HG02678 (cell line): ENCODE results near the gene SETD1A.

Experiments used
- ATAC-seq: cut with Tn5 transposase; IDR thresholded peaks from one replicate; pipeline ENCODE4 v1.9.1; 2021; ENCODE audit warnings: mild to moderate bottlenecking, moderate library complexity; ENCODE audit not compliant: unreplicated experiment

The SETD1A gene

DNA sequence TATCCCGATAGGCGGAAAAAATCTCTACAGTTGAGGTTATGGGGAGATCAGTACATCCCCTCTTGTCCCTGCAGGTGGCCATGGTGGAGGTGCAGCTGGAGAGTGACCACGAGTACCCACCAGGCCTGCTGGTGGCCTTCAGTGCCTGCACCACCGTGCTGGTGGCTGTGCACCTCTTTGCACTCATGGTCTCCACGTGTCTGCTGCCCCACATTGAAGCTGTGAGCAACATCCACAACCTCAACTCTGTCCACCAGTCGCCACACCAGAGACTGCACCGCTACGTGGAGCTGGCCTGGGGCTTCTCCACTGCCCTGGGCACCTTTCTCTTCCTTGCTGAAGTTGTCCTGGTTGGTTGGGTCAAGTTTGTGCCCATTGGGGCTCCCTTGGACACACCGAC is 4.4 kb upstream of the SETD1A start:
- no peak for ATAC-seq

- no peak for ATAC-seq
Measured at GRCh38 chr16:30953511-30954124, 3.9 kb upstream of the SETD1A start.

GRCh38 chr16:30954993-30955392 is 2.6 kb upstream of the SETD1A start:
- ATAC-seq, result no peak

DNA sequence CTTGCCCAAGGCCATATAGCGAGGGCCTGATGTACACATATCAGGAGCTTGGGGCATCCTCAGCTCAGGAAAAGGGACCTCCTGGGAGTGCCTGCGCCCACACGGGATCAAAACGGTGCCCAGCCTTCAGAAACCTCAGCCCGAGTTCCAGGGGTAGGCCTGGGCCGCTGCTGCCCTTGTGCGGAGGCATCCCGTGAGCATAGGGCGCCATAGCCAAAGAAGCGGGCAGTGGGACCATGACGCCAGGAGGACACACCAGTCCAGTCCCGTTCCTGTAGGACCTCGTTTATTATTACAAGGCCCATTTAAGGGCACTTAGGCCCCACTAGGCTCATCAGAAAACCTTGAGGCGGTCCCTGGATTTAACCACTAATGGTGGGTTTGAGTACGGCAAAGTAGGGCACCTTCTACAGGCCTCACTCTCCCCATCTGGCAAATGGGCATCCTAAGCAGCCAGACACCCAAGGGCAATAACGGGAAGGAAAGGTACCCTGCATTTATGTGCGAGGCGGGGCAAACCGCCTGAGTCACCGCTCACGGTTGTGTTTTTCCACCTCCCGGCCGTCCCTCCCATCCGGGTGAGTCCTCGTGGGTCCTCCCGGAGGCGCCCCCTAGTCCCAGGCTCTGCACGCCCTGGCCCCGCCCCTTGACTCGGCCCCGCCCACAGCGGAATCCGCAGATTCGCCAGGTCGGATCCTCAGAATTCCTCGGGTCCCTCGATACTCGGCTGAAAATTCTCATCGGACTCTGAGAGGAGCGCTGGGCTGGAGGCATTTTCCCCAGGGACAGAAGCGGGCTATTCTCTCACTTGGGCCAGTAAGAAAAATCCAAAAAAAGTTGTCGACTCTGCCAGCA is 726 bp upstream of the SETD1A start:
- ATAC-seq, result peak; percentile 39

DNA sequence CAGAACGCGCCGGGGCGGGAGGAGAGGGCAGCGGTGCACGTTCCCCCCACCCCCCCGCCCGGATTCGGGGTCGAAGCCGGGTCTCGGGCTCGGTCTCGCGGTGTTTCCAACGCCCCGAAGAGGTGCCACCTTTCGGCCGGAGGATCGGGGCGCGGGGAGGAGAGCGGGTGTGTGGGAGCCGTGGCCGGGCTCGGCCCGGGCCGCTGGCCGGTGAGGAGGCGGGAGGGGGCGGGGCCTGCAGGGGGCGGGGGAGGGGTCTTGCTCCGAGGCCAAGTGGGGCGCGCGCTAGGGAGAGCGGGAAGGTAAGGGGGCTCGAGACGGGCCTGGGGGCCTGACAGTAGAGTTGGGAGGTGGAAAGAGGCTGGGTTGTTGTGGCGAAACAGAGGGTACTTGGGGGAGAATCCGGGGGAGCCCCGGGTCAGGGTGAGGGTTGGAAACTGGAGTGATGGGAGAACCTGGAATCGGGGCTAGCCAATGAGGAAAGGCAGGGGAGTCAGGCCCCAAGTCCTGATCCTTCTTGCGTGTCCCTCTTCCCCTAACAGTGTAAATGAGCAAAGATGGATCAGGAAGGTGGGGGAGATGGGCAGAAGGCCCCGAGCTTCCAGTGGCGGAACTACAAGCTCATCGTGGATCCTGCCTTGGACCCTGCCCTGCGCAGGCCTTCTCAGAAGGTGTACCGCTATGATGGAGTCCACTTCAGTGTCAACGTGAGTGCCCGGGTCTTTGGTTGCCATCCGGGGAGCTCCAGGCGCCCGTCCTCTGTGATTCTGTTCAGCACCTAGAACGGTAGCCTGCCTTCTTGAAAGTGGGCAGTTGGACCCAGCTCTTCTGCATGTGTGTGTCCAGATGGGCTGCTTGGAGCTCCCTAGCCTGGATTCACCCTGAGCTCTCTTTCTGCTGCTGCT is 873 bp downstream of the SETD1A start:
- ATAC-seq, result peak; percentile 26

DNA sequence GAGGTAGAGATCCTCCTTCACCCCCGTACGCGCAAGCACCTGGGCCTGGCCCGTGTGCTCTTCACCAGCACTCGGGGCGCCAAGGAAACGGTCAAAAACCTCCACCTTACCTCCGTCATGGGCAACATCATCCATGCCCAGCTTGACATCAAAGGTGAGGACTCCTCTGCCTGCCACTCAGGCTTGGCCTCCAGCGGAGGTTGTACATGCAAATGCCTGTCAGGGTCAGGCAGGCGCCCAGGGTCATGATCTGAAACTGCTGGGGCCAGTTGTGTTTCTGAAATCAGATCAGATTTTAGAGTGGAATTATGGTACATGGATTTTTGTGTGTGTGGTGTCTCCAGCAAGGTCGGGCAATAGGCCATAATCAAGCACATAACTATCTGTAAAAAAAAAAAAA is 3.8 kb downstream of the SETD1A start:
- ATAC-seq, result no peak

DNA sequence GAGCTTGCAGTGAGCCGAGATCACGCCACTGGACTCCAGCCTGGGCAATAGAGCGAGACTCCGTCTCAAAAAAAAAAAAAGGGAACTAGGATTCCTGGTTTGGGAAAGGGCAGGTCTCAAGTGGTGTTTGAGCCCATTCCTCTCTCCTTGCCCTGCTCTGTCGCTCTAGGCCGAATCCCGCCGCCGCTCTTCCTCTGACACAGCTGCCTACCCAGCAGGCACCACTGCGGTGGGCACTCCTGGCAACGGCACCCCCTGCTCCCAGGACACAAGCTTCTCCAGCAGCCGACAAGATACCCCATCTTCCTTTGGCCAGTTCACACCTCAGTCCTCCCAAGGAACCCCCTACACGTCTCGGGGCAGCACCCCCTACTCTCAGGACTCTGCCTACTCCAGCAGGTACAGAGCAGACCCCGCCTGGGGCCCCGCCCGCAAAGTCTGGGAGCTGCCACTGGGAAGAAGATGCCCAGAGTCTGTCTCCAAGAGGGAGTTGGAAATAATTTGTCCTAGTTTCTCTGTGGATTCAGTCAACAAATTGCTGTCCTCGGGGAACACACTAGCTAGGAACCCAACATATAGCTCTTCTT is 6.5 kb downstream of the SETD1A start:
- no peak for ATAC-seq

- ATAC-seq, result no peak
Measured at GRCh38 chr16:30964574-30965226, 7.1 kb downstream of the SETD1A start.

GRCh38 chr16:30965436-30965835 is 7.9 kb downstream of the SETD1A start:
- ATAC-seq, result no peak

DNA sequence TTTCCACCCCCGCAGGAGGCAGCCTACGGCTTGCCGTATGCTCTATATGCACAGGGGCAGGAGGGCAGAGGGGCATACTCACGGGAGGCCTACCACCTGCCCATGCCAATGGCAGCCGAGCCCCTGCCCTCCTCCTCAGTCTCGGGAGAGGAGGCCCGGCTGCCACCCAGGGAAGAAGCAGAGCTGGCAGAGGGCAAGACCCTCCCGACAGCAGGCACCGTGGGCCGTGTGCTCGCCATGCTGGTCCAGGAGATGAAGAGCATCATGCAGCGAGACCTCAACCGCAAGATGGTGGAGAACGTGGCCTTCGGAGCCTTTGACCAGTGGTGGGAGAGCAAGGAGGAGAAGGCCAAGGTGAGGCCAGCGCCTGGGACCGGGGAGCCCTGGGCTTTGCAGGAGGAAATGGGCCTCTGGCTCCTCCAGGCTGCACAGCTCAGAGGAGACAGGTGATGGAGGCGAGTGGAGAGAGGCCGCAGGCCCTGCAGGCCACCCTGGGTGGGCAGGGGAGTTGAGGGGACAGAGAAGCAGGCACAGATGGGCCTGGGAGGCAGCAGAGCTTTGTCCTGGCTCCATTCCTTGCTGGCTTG is 8.6 kb downstream of the SETD1A start:
- ATAC-seq, result no peak

DNA sequence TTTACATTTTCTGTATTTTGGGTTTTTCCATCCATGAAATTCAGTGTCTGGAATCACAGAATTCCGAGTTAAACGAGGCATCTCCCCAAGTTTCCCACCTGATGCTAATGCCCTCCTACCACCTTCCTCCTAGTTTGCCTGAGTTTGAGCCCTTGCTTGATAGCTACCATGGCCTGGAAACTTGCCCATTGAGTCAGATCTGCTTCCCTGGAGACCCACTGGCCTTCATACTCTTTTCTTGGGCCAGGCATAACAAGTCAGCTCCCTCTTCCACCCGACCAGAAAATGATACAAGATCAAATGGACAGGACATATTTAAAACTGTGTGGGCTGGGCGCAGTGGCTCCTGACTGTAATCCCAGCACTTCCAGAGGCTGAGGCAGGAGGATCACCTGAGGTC is 10.2 kb downstream of the SETD1A start:
- no peak for ATAC-seq

- no peak for ATAC-seq
Measured at GRCh38 chr16:30969246-30969842, 11.8 kb downstream of the SETD1A start.

DNA sequence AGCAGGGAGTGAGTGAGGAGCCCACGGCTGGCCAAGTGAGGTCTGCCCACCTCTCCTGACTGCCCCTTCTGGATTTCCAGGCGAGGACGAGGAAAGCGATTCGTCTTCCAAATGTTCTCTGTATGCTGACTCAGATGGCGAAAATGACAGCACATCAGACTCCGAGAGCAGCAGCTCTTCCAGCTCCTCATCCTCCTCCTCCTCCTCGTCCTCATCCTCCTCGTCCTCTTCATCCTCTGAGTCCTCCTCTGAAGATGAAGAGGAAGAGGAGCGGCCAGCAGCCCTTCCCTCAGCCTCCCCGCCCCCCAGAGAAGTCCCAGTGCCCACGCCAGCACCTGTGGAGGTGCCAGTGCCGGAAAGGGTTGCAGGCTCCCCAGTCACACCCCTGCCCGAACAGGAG is 13.7 kb downstream of the SETD1A start:
- no peak for ATAC-seq

DNA sequence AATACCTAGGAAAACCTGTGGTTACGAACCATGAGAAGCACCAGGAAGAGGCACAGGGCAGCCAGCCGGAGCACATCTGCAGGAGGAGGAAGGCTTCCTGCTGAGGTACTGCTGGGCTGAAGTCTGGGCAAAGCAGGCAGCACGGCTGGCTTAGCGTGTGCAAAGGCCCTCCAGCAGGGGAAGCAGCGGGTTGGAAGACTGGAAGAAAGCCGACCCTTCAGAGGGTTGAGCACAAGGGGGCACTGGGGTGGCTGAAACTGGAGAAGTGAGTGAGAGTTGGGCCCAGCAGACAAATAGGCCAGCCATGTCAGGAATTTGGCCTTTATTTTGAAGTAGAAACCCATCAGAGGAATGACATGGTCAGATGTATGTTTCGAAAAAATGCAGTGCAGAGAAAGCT is 15.3 kb downstream of the SETD1A start:
- ATAC-seq, result no peak

GRCh38 chr16:30974348-30974747 is 16.8 kb downstream of the SETD1A start:
- no peak for ATAC-seq

DNA sequence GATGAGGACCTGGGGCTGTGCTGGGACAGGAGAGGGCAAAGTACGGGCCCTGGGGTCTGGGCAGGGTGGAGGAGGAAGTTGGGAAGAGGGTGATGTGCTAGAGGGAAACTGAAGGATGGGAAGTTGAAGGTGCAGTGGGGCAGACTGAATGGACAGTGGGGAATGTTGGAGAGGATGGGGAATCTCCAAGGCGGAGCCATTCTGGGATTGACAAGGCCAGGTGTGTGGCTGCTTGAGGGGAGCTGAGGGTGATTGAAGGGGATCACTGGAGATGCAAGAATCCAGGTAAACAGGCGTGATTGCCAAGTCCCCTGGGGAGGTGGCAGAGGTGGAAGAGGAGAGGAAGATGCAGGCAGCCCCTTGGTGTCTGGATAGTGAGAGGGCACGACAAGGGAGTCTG is 18.9 kb downstream of the SETD1A start:
- no peak for ATAC-seq

GRCh38 chr16:30977502-30977901 is 19.9 kb downstream of the SETD1A start:
- no peak for ATAC-seq

DNA sequence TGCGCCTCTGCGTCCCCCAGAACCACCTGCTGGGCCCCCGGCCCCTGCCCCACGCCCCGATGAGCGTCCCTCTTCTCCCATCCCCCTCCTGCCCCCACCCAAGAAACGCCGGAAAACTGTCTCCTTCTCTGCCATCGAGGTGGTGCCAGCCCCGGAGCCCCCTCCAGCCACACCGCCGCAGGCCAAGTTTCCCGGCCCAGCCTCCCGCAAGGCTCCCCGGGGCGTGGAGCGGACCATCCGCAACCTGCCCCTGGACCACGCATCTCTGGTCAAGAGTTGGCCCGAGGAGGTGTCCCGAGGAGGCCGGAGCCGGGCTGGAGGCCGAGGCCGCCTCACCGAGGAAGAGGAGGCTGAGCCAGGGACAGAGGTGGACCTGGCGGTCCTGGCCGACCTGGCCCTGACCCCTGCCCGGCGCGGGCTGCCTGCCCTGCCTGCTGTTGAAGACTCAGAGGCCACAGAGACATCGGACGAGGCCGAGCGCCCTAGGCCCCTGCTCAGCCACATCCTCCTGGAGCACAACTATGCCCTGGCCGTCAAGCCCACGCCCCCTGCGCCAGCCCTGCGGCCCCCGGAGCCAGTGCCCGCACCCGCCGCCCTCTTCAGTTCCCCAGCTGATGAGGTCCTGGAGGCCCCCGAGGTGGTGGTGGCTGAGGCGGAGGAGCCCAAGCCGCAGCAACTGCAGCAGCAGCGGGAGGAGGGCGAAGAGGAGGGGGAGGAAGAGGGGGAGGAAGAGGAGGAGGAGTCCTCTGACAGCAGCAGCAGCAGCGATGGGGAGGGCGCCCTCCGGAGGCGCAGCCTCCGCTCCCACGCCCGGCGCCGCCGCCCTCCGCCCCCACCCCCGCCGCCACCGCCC is 21.8 kb downstream of the SETD1A start:
- no peak for ATAC-seq

DNA sequence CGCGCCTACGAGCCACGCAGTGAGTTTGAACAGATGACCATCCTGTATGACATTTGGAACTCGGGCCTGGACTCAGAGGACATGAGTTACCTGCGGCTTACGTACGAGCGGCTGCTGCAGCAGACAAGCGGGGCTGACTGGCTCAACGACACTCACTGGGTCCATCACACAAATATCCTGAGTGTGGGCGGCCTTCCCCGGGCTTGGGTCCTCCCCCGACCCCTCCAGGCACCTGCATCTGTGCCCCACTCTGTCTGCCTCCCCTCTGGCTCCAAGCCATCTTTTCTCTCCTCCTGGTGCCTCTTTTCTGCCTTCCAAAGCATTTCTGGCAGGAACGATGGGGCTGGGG is 22.4 kb downstream of the SETD1A start:
- ATAC-seq, result no peak
